HepG2 (cell line): ENCODE measurements around the gene GSTT2B. TPM values are rescaled to one million over a fixed set of nuclear protein-coding genes. Genes with fewer than 3 reads are reported as not detected.

ENCODE experiments used
- HOXA3 ChIP-seq: sonication (generic); formaldehyde crosslinking; IDR thresholded peaks from 2 replicates; pipeline ENCODE4 v1.5.0; 2020; ENCODE audit warnings: missing genetic modification reagents
- ISL2 ChIP-seq: sonication (generic); formaldehyde crosslinking; IDR thresholded peaks from 2 replicates; pipeline ENCODE4 v1.5.0; 2020; ENCODE audit warnings: missing genetic modification reagents
- KIAA2018 ChIP-seq: sonication (generic); formaldehyde crosslinking; IDR thresholded peaks from 2 replicates; pipeline ENCODE4 v1.5.0; 2020; ENCODE audit warnings: mild to moderate bottlenecking, missing genetic modification reagents, borderline replicate concordance
- POLR2G ChIP-seq: fragments of 200-400 bp; formaldehyde crosslinking; IDR thresholded peaks from 2 replicates; pipeline ENCODE4 v1.6.1; 2018; ENCODE audit warnings: mild to moderate bottlenecking, low read depth, low read length, moderate library complexity
- REXO4 ChIP-seq: sonication (generic); formaldehyde crosslinking; IDR thresholded peaks from 2 replicates; pipeline ENCODE4 v1.8.0; 2022; ENCODE audit warnings: missing genetic modification reagents, mild to moderate bottlenecking, borderline replicate concordance
- ZBTB46 ChIP-seq: sonication (generic); formaldehyde crosslinking; IDR thresholded peaks from 2 replicates; pipeline ENCODE4 v1.4.0; 2020; ENCODE audit warnings: mild to moderate bottlenecking, missing genetic modification reagents, borderline replicate concordance
- ZFP82 ChIP-seq: sonication (generic); formaldehyde crosslinking; IDR thresholded peaks from 2 replicates; pipeline ENCODE4 v1.5.1; 2020; ENCODE audit warnings: mild to moderate bottlenecking, missing genetic modification reagents, borderline replicate concordance
- ZNF563 ChIP-seq: sonication (generic); formaldehyde crosslinking; IDR thresholded peaks from 2 replicates; pipeline ENCODE4 v1.8.0; 2022; ENCODE audit warnings: mild to moderate bottlenecking, moderate library complexity, missing genetic modification reagents
- ZSCAN12 ChIP-seq: sonication (generic); formaldehyde crosslinking; IDR thresholded peaks from 2 replicates; pipeline ENCODE4 v1.9.0; 2021; ENCODE audit warnings: mild to moderate bottlenecking, missing genetic modification reagents
- polyA plus RNA-seq, 8 experiments: library from polyadenylated mRNA; depleted of rRNA in 3 of 8; stranded (reverse) in 7 of 8; unstranded in 1 of 8; fragments of >200 nt; fragmentation: Illumina TruSeq in 4 of 8; extraction: Trizol in 4 of 8; gene quantifications; 2 replicates each; pipeline versions ENCODE4 v1.2.1 to v1.2.3, GENCODE V29; 2011 to 2016; ENCODE audit warnings: low read depth in 4 of 8, missing spikeins in 1 of 8, mixed read lengths in 1 of 8; ENCODE audit not compliant: insufficient read depth in 1 of 8
- total RNA-seq, 5 experiments: library from RNA; depleted of rRNA; stranded (reverse); fragments of >200 nt; fragmentation: Illumina TruSeq; extraction: Trizol; gene quantifications; 2 replicates each; pipeline ENCODE4 v1.2.3, GENCODE V29; 2016; ENCODE audit warnings: low read depth in 1 of 5

The GSTT2B gene
- total and polyA plus RNA-seq, 2 of the 13 experiments (the other 11 are each of a cell fraction or from before 2014, with no cell fraction given), result 1.5 to 3.9 TPM

- TF ChIP-seq ZBTB46 (CRISPR knock-in tag) (no peak), REXO4 (CRISPR knock-in tag) (no peak), KIAA2018 (CRISPR knock-in tag) (no peak), ISL2 (CRISPR knock-in tag) (peak; percentile 87), ZNF563 (CRISPR knock-in tag) (no peak), HOXA3 (CRISPR knock-in tag) (peak; percentile 31; the same call in 1 of the 2 replicates), ZSCAN12 (CRISPR knock-in tag) (no peak), POLR2G (peak; percentile 70), ZFP82 (CRISPR knock-in tag) (no peak)
Observed at GRCh38 chr22:24009227-24010017, 48.4 kb upstream of the GSTT2B start (continued).
